Activated CD4-positive, alpha-beta T cell treated with anti-CD3 and anti-CD28 coated beads, Interleukin-2, Interleukin-4, amounts not matched to agents 100 ng/mL and 50 ng/mL, durations not matched to agents 16 hours and 8 hours (primary cell): ENCODE measurements around the gene DPYSL3.

Experiments used
- DNase-seq: peaks from one replicate; pipeline ENCODE4 v3.0.0-alpha.2; 2020; ENCODE audit warnings: low spot score

The DPYSL3 gene

GRCh38 chr5:147512659-147513379, 3.0 kb upstream of the DPYSL3 start:
- DNase-seq: no peak

DNA sequence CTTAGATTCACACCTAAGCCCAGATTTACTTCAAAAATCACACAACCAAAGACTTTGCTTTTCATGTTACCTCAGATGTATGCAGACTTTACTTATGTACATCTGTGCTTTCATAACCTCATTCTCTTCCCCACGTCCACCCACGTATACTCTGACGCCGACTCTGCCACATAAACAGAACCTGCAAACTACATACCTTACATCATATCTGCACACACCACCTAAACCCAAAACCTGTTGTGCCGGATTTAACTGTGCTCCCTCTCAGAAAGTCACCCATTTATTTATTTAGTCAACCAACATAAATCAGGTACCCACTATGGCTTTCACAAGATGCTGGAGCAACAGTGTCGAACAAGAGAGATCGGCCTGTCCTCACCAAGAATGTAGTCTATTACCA, 1.0 kb upstream of the DPYSL3 start:
- no peak for DNase-seq

- DNase-seq: no peak
Observed at GRCh38 chr5:147509041-147509709, 693 bp downstream of the DPYSL3 start.

DNA sequence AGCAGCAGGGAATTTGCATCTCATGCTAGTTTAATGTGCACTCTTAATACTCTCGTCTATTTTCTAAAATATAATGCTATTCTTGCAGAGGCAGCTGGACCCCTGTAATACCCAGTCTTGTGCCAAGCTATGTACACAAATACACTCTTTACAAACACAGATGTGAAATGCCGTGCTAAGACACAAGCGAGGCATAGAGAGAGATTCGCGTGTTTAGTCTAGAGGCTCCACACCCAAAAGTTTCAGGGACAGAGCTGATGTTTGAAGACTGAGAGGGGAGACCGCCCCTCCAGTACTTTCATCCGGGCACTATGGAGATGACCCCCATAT, 1.2 kb downstream of the DPYSL3 start:
- DNase-seq: no peak

DNA sequence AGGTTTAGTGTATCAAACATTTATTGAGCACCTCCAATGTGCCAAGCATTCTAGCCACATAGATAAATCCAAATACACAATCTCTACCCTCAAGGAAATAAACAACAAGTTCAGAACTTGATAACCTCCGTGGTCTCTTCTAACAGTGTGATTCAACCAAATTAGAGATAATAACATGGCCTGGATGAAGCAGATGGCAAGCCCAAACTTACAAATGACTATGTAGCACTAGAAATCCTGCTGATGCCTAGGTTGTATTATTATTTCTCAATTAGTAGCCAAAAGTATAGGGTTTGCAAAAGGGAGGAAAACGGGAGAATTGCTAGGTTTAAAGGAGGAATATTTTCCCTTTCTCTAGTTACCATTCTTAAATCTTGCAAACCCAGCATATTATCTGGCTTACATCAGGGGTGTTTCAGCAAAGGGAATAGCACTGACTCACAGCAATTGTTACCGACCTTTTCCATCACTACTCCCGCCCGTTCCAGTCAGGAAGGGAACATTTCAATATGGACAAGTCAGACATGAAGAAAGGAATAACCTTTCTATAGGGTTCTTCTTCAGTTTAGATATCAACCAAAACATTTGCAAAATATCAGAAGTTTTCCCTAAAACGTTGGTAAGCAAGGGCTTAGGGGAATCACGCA, 2.3 kb downstream of the DPYSL3 start:
- no peak for DNase-seq

DNA sequence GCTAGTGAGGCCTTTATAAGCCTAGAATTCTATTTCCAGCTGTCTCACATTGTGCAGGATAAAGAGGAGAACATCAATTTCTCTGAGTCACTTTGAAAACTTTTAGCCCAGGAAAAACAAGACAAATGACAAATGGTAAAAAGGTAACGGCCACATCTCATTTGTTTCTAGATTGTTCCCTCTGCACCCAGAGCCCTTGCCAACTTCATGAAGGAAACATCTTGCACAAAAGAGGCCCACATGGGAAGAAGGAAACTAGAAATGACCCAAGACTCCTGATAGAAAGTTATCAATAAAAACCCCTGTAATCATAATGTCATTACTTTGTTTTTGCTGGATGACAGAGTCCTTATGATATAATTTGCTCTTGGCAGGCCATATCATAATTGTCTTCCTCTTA, 5.3 kb downstream of the DPYSL3 start:
- DNase-seq: no peak

DNA sequence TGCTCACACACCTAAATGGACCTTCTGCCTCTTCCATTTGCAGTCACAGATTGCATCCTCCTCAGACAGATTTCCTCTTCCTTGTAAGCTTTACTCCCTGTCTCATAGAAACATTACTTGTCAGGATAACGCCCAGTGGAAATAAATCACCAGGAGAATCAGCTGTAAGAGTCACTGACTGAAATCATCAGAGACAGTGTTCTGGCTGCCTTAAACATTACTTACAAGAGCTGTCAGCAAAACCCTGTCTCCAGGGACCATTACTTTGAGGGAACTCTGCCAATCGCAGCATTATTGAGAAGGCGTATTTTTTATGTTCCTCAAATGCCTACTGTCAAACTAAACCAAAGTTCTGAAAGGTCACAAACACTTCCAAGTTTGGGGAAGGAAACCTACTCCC, 5.9 kb downstream of the DPYSL3 start:
- no peak for DNase-seq

- DNase-seq: no peak
Observed at GRCh38 chr5:147490989-147491388, 18.9 kb downstream of the DPYSL3 start.

GRCh38 chr5:147487031-147487750, 22.7 kb downstream of the DPYSL3 start:
- no peak for DNase-seq

DNA sequence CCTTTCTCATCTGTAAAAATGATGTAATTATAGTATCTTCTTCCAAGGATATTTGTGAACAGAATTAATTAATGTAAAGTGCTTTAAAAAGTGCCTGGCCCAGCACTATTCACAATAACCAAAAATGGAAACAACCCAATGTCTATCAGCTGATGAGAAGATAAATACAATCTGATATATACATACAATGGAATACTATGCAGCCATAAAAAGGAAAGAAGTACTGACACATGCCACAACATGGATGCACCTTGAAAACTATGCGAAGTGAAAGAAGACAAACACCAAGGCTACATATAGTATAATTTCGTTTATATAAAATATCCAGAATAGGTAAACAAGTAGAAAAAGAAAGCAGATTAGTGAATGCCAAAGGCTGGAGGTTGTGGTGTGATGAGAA, 24.1 kb downstream of the DPYSL3 start:
- DNase-seq: no peak

DNA sequence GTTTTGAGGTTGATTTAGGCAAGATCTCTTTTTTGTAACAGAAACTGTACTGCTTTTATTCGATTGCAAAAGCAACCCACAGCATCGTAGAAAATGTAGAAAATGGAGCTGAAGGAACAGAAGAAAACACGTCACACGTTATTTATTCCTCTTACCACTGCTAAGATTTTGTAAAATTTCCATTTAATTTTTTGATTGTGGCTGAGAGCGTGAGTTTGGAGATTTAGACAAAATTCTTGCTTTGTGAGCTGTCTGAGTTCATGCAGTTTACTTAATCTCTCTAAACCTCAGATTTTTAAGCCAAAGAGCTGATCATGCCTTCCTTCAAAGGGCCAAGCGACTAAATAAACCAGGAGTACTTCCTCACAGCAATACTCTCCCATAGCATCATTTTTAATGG, 24.8 kb downstream of the DPYSL3 start:
- no peak for DNase-seq

DNA sequence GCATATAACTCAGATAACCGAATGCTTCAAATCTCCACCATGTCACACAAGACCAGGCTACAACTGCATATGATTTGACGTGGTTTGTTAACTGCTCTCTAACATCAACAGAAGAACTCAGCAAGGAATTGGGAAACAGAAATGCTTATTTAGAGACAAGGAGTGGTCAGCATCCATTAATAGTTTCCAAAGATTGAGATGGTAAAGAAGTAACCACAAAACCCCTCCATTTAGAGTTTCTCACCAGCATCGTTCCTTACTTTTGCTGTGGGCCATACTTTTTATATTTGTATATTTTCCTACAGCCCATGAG, 25.2 kb downstream of the DPYSL3 start:
- no peak for DNase-seq

GRCh38 chr5:147483961-147484707, 25.7 kb downstream of the DPYSL3 start:
- DNase-seq: no peak

DNA sequence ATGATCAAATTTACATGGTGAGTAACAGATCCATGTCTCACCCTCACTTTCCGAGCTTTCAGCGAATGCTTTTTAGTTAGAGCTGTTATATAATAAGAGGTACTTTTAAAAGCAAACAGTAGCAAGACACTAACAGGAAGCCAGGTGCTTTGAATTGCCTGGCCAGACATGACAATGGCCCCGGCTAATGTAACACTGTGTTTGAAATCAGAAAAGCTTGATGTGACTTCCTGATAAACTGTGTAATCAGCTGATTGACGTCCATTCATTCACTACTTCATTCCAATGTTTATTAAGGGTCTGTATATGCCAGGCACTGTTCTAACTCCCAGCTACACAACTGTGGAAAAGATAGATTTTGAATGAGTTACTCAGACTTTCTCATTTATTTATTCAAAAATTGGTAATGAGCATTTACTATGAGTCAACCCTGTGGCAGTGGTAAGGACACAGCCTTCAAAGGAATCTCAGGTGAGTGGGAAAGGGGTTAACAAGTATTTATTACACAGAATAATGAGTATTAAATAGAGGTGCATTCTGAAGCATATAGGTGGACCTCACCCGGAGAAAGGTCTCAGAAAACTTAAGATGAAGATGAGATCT, 26.6 kb downstream of the DPYSL3 start:
- DNase-seq: no peak

DNA sequence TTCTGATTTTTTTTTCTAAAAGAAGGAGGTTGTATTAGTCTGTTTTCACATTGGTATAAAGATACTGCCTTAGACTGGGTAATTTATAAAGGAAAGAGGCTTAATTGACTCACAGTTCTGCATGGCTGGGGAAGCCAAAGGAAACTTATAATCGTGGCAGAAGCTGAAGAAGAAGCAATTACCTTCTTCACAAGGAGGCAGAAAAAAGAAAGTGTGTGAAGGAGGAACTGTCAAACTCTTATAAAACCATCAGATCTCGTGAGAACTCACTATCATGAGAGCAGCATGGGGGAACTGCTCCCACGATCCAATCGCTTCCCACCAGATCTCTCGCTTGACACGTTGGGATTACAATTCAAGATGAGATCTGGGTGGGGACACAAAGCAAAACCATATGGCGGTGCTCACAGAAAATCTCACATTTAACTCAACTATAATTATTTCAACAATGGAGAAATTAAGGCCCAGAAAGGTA, 27.1 kb downstream of the DPYSL3 start:
- no peak for DNase-seq

- no peak for DNase-seq
Observed at GRCh38 chr5:147481874-147482705, 27.8 kb downstream of the DPYSL3 start.

GRCh38 chr5:147481376-147481775, 28.5 kb downstream of the DPYSL3 start:
- no peak for DNase-seq

DNA sequence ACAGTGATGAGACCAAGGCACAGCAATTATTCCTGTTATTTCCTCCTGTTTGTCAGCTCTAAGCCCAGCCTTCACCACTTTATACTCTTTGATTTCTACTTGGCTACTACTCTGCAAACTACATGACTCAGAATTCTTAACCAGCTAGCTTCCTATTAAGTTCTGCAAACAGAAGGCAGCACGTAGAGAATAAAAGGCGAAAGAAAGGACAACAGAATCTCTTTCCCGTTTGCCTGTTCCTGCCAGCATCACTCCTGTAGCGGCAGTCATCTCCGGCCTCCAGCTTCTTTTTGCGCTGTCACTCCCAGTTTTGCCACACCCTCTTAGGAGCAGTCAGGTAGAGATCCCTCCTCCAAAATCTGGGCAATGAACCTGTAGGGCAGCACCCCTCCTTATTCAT, 29.9 kb downstream of the DPYSL3 start:
- DNase-seq: no peak

GRCh38 chr5:147479444-147479843, 30.4 kb downstream of the DPYSL3 start:
- no peak for DNase-seq

DNA sequence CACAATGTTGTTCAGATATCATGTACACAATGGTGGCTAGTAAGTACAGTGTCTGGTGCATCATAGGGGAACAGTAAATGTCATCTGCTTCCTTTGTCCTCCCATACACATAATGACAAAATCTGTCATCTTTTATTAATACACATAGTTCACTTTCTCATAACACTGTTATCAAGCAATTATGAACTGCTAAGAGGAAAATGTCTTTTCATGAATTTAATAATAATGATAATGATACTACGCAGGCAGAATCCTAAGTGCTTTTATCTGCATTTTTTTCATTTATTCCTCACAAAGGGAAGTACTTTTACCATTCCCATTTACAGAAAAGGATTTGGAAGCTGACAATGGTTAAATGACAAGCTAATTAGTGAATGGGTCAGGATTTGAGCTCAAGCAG, 35.7 kb downstream of the DPYSL3 start:
- DNase-seq: no peak
